IPS-NIHi7 (cell line): ENCODE measurements around the gene WTAP.

Experiments used
- DNase-seq: peaks from one replicate; pipeline ENCODE4 v3.0.0; 2012; ENCODE audit warnings: mixed read lengths; ENCODE audit errors: extremely low spot score

WTAP gene

GRCh38 chr6:159805440-159806020, 78.2 kb downstream of the WTAP start:
- DNase-seq, result no peak
